Kasumi-1 (cell line): ENCODE measurements around the gene ACVR1.
"Not testable (repeated sequence)": the region's sequence is repeated elsewhere in the genome, so short reads cannot be mapped to it uniquely, and the experiment has no call there.

ENCODE experiments used
- DNase-seq, 2 experiments: peaks; one replicate each; lab custom pipeline; 2025; lab: John Stamatoyannopoulos, UW

Gene ACVR1

GRCh38 chr2:157893611-157894010 lies 17.5 kb upstream of the ACVR1 start:
- DNase-seq = no peak

GRCh38 chr2:157891643-157892041 lies 15.5 kb upstream of the ACVR1 start:
- no peak for DNase-seq

- DNase-seq = no peak
Measured at GRCh38 chr2:157890969-157891642, 15.0 kb upstream of the ACVR1 start.

GRCh38 chr2:157887946-157888345 lies 11.8 kb upstream of the ACVR1 start:
- DNase-seq = no peak

GRCh38 chr2:157884533-157884932 lies 8.4 kb upstream of the ACVR1 start:
- DNase-seq = not testable (repeated sequence)

- DNase-seq = no peak
Measured at GRCh38 chr2:157880927-157881326, 4.8 kb upstream of the ACVR1 start.

- DNase-seq = no peak
Measured at GRCh38 chr2:157877761-157878400, 1.8 kb upstream of the ACVR1 start.

- DNase-seq = peak; percentile 41 to 59
Measured at GRCh38 chr2:157876786-157877138, 632 bp upstream of the ACVR1 start.

GRCh38 chr2:157875641-157876065 lies 477 bp downstream of the ACVR1 start:
- peak in 1 of 2 experiments; percentile 26 for DNase-seq

GRCh38 chr2:157874997-157875640 lies 1.0 kb downstream of the ACVR1 start:
- DNase-seq = no peak

GRCh38 chr2:157874348-157874747 lies 1.8 kb downstream of the ACVR1 start:
- DNase-seq = no peak

GRCh38 chr2:157872791-157873190 lies 3.3 kb downstream of the ACVR1 start:
- DNase-seq = no peak

GRCh38 chr2:157871415-157871814 lies 4.7 kb downstream of the ACVR1 start:
- no peak for DNase-seq

GRCh38 chr2:157868993-157869392 lies 7.1 kb downstream of the ACVR1 start:
- DNase-seq = no peak

- DNase-seq = no peak
Measured at GRCh38 chr2:157867703-157868102, 8.4 kb downstream of the ACVR1 start.

GRCh38 chr2:157866666-157867642 lies 9.2 kb downstream of the ACVR1 start:
- DNase-seq = no peak

GRCh38 chr2:157866202-157866601 lies 9.9 kb downstream of the ACVR1 start:
- no peak for DNase-seq

GRCh38 chr2:157864857-157865430 lies 11.2 kb downstream of the ACVR1 start:
- DNase-seq = no peak

- DNase-seq = no peak
Measured at GRCh38 chr2:157858846-157859245, 17.3 kb downstream of the ACVR1 start.

- DNase-seq = no peak
Measured at GRCh38 chr2:157857881-157858280, 18.2 kb downstream of the ACVR1 start.

- DNase-seq = no peak
Measured at GRCh38 chr2:157856187-157856515, 20.0 kb downstream of the ACVR1 start.

- no peak for DNase-seq
Measured at GRCh38 chr2:157853820-157854219, 22.3 kb downstream of the ACVR1 start.
